Left renal cortex interstitium (tissue), 4 donors: ENCODE results near the gene HTD2. TPM values are rescaled to one million over a fixed set of nuclear protein-coding genes. Genes with fewer than 3 reads are reported as not detected.

Experiments
- DNase-seq, 4 donors: peaks; one replicate each; pipeline ENCODE4 v3.0.0-alpha.2; 2013; ENCODE audit warnings: low read depth in 4 of 4, low spot score in 2 of 4, missing footprints in 1 of 4
- polyA plus RNA-seq, 4 donors: library from polyadenylated mRNA; unstranded; fragments of 120-200 nt; gene quantifications; one replicate each; pipeline ENCODE4 v1.2.1, GENCODE V29; 2013; ENCODE audit not compliant: insufficient read length in 4 of 4

The HTD2 gene
- polyA plus RNA-seq, 4 donors: 10.5 to 17.9 (median 14.3) TPM

- no peak for DNase-seq
Observed at GRCh38 chr3:58353722-58354553, 47.6 kb downstream of the HTD2 start.

GRCh38 chr3:58355179-58355578, 48.9 kb downstream of the HTD2 start:
- no peak for DNase-seq

GRCh38 chr3:58356054-58356453, 49.7 kb downstream of the HTD2 start:
- no peak for DNase-seq

- no peak for DNase-seq
Observed at GRCh38 chr3:58357402-58357801, 51.1 kb downstream of the HTD2 start.

- no peak for DNase-seq
Observed at GRCh38 chr3:58358092-58358491, 51.8 kb downstream of the HTD2 start.

GRCh38 chr3:58358808-58359207, 52.5 kb downstream of the HTD2 start:
- DNase-seq: no peak

GRCh38 chr3:58359621-58360020, 53.3 kb downstream of the HTD2 start:
- DNase-seq: no peak

GRCh38 chr3:58361866-58362265, 55.5 kb downstream of the HTD2 start:
- no peak for DNase-seq

GRCh38 chr3:58366699-58367098, 60.4 kb downstream of the HTD2 start:
- no peak for DNase-seq

GRCh38 chr3:58369038-58369437, 62.7 kb downstream of the HTD2 start:
- no peak for DNase-seq

Other genes with a start within 250 kb of the HTD2 start
- 10 to 100 TPM in 2 of 4 donors, 1 to 10 TPM in 2; 2.5 to 19.7 (median 10.1) TPM for gene DNASE1L3, start 95.5 kb upstream of the HTD2 start, polyA plus RNA-seq
- 10 to 100 TPM in 3 of 4 donors, 1 to 10 TPM in 1; 9.2 to 13.8 (median 11.1) TPM for gene ABHD6, start 68.7 kb upstream of the HTD2 start, polyA plus RNA-seq
- 10 to 100 TPM; 19.5 to 26.9 (median 20.1) TPM for gene RPP14, start 275 bp upstream of the HTD2 start, polyA plus RNA-seq
- 10 to 100 TPM; 21.8 to 33.0 (median 29.4) TPM for gene PXK, start 26.4 kb downstream of the HTD2 start, polyA plus RNA-seq
- 100 to 1,000 TPM in 3 of 4 donors, 10 to 100 TPM in 1; 97.2 to 128 (median 115) TPM for gene PDHB, start 127.3 kb downstream of the HTD2 start, polyA plus RNA-seq
- 10 to 100 TPM; 29.1 to 37.1 (median 32.1) TPM for gene KCTD6, start 185.6 kb downstream of the HTD2 start, polyA plus RNA-seq
- 10 to 100 TPM; 34.9 to 45.1 (median 39.9) TPM for gene ACOX2, start 230.7 kb downstream of the HTD2 start, polyA plus RNA-seq